Endothelial cell of hepatic sinusoid (primary cell): ENCODE data around the gene TMEM269.

Experiments used
- in situ Hi-C: cut with HindIII; loops from 2 replicates; pipeline ENCODE4 v1.10.0; 2017; ENCODE audit warnings: low sequenced_read_pairs

Gene TMEM269

GRCh38 chr1:42784946-42785693 is at the start of gene TMEM269:
TMEM269 (plus strand) TSS chr1:42784991; CDS start chr1:42789894, 4,903 bp downstream.
- in situ Hi-C loops = no loop called here

DNA sequence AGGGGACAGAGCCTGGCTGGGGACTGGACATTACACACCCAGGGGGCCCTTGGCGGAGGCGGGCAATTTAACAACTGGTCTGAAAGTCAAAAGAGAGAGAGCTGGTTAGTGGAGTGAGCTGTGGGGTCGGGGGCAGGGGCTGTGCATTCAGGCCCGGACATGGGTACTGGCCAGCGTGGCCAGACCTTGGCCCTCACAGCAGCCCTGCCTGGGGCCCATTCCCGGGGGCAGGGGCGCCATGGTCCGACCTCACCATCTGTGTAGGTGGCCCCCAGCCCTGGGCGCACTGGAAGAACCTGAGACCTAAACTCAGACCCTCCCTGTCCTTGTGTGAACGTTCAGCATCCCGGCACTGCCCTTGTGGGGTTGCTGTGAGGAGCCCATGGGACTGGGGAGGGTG is 49.7 kb upstream of the TMEM269 start:
- in situ Hi-C loops = no loop called here

GRCh38 chr1:42735477-42736105 is 49.2 kb upstream of the TMEM269 start:
- in situ Hi-C loops = no loop called here

DNA sequence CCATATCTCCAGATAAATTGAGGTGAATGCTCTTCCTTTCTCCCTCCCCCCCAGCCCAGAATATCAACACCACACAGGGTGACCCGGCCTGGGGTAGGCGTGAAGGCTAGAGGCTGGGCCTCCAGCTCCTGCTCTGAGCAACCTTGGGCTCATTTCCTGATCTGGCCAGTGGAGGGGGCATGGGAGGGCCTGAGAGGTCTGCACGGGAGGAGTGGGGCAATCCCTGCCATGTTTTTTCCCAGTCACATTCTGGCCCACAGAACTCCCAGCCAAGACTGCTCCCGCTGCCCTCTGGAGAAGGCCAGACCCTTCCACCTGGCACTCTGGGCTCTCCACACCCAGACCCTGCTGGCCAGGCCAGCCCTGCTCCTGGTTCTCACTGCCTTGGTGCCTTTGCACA is 48.6 kb upstream of the TMEM269 start:
- in situ Hi-C loops = no loop called here

DNA sequence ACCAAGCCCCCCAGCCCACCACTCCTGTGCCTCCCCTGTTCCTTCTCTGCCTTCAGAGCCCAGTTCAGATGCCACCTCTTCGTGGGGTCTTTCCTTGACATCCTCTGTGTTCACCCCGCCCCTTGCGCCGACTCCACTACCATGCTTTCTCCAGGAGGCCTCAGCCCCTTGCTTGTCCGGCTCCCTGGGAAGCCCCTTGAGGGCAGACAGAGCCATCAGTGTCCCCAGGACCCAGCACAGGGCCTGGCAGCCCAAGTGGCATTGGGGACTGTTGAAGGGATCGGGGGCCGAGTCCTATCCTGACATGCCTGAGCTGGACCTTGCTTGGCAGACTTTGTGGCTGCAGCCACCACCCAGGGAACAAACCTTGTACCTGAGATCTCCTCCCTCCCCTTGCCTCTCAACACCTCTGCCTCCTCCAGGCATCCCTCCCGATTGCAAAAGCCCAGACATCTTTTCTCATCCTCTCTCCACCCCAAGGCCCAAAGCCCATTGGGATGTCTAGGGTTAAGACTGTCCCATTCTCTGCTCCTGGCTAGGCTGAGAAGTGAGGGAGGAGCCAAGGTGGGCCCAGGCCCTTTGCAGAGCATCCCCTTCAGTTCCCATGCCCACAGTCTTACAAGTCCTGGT is 48.1 kb upstream of the TMEM269 start:
- in situ Hi-C loops = no loop called here

GRCh38 chr1:42737257-42737656 is 47.5 kb upstream of the TMEM269 start:
- in situ Hi-C loops = no loop called here

GRCh38 chr1:42737986-42738677 is 46.7 kb upstream of the TMEM269 start:
- in situ Hi-C loops = no loop called here

GRCh38 chr1:42738678-42739226 is 46.0 kb upstream of the TMEM269 start:
- in situ Hi-C loops = no loop called here

DNA sequence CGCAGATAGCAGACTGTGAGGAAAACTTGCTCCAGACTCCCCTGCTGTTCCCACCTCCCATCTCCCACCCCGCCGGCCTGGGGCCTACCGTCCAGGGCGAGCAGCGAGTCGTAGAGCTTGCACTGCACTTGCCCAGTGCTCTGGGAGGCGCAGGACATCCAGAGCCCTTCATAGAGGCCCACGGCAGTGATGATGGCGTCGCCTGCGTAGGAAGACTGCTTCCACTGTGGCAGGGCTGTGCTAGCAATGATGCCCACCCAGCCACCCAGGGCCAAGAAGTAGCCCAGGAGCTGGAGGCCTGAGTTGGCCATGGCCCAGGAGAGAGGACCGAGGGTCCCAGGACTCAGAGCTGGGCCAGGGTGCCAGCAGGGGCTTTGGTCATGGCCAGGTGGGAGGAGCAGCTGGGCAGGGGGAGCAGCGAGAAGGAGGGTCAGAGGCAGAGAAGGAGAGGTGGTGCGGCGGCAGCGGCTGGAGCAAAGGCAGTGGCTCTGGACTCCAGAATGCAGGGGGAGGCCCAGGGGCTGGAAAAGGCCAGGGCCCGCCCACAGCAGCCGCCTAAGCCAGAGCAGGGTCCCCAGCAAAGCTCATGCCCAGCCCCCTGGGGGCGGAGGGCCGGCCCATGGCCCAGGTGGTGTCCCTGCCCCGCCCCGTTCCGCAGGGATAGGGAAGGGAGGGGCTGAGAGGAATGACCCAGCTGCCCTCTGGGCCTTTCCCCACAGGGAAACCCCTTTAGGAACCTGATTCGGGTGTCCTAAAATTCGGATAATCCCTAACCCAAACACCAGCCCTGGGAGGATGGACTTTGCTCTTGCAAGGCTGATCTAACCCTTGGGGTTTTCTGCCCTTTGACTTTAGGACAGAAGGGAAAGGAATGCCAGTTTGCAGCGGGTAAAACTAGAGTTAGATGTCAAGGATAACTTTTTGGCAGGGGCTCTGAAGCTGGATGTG is 44.8 kb upstream of the TMEM269 start, which contains the start of gene CLDN19:
CLDN19 (minus strand) TSS at position 484 of the 948 bp plus-strand sequence; CDS start at position 311, 173 bp downstream.
- in situ Hi-C loops = no loop called here

DNA sequence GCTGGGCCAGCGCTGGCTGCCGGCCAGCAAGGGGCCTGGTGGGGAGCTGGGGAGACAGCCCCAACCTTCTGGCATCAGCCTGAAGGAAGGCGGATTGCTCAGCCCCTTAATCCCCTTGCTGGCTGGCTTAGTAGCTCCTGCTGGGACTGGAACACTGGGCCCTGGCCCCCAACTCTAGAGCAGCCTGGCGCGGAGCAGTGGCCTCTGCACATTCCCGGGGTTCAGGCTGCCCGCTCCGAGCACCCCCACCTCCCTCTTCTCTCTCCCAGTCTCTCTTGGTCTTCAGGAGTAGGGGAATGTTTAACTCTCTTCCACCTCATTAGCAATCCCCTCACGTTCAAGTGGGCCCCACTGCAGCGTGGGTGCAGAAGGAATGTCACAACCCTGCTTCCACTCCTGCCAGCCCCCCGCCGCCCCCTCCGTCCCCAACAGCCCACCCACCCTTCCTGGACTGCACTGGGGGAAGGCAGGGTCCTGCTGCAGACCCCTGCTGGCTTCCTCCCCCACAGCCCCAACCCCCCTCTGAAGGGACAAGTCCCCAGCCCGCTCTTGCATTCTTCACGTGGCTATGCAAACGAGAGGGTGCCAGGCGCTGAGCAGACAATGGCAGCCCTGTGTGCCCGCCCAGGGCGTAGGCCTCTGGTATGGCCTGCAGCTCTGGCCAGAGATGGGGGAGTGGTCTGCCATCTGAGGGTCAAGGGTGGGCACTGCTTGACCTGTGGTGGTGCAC is 43.8 kb upstream of the TMEM269 start:
- in situ Hi-C loops = no loop called here

- in situ Hi-C loops = no loop called here
Measured at GRCh38 chr1:42741706-42742105, 43.1 kb upstream of the TMEM269 start.

GRCh38 chr1:42742141-42742540 is 42.6 kb upstream of the TMEM269 start:
- in situ Hi-C loops = no loop called here

DNA sequence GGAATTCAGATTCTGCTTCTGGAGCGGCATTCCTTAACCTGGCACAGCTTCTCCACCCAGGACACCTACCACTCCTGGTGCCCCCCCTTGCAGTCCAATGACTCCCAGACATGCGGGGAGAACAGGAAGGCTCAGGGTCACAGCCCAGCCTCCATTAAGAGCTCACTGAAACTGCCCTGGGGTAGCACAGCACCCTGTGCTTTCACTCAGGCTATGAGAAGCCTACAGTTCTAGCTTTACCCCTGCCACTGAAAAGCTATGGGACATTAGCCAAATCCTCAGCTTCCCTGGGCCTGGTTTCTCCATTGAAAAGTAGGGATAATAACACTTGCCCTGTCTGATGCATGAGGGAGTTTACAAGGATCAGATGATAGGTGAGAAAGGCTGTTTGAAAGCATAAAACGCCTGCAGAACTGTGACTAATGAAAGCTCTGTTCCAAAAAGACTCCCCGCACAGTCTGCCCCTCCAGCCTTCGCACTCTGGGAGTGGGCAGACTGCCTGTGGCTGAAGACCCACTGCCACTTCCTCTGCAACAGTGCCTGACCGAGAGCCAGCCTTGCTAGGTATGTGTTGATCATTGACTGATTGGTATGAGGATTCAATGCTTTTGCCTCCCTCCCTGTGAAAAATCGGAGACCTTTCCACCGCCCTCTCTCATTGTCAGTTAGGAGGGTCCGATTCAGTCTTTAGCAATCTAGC is 42.0 kb upstream of the TMEM269 start:
- in situ Hi-C loops = no loop called here

DNA sequence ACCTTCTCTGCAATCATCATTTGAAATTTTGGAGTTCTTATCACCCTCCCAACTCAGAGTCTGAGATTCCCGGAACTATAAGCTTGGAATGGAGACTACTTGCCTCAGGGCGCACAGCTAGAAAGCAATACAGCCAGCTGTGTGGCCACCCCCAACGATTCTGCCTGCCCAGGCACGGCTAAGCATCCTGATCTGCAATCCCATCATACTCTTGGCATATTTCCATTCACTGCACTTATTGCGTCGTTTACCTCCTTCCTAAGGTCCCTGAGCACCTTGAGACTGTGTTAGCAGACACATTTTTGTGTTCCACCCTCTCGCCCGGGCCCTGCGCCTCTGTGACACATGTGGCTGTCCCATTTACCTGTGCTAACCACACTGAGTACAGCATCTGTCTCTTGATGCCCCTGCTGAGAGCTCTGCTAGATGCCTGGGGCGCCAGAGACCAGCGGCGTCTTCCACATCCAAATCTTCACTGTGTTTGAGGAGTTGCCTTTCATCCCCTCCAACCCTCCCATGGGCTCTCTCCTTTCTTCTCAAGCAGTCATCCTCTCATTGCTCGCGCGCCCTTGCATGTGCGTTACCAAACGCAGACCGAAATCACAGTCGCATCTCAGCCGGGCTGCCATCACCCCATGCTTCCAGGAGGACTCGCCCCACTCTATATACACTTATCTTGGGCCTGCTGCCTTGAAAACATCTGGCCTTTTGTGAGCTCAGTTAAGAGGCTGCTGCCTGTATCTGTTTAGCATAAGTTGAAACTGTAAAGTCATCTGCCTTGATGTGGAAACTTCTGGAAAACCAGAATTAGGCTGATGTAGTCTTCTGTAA is 41.3 kb upstream of the TMEM269 start:
- in situ Hi-C loops = no loop called here

DNA sequence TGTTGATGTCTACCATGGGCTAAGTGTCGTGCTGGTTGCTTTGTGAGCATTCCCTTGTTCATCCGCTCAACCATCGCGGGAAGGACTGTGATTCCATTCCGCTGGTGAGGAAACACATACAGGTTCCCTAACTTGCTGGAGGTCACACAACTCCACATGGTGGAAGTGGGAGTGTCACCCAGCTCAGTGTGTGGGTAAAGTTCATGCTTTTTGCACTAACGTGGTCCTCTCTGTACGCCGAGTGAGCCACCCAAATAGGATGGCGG is 40.7 kb upstream of the TMEM269 start:
- in situ Hi-C loops = no loop called here

DNA sequence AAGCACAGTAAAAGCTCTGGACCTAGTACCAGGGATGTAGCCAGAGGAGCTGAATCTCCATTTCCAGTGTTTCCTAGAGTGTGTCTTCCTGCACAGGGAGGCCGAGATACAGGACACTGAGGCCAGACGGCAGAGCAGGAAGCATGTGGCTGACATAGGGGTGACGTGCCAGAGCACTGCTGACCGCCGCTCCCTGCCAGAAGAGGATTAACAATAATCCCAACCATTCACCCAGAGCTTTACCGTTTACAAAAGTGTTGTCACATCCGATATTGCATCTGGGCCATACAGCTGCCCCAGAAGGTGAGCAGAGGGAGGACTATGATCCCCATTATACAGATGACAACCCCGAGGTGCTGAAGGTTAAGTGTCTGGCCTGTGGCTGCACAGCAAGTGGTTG is 38.9 kb upstream of the TMEM269 start:
- in situ Hi-C loops = no loop called here

DNA sequence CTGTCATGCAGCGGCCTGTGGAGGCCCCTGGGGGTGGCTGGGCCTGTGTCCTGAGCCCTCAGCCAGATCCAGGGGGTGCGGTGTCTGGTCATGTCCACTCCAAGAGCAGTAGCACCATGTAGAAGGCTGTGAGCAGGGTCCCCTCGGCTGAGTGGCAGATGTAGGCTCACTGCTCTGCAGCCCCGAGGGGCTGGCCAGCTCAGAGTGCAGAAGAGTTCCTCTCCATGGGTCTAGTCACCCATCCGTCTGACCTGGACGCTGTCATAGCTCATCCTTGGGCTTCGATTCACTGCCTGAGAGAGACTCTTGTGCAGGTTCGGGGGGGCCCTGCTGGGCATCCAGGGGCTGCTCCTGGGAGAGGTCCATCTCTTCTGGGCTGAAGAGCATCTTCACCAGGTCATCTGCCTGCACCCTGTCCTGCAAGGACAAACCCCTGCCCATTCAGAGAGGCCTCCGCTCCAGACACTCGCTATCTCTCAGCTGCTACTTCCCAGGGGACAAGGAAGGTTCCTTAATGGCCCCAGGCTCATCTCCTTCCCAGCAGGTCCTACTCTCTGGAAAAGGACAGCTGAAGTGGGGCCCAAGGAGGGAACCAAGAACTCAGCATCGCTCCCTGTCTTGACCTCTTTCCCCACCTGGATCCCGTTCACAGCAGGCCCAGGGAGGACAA is 38.2 kb upstream of the TMEM269 start:
- in situ Hi-C loops = no loop called here

DNA sequence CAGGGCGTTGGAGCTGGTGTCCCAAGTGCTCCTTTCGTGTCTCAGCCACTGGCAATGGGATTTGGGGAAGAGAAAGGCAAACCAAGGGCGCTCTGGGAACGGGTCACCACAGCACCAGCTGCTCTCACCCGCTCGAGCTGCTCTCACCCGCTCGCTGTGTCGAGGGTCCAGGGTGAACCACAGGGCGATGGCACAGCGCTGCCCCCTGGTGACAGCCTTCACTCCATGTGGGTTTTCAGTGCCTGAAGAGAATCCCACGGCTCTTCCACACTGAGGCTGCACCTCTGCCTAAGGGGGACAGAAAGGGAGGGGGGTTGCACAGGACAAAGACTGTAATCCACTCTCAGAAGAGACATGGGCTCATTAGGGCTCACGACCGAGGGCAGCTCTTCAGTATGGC is 37.7 kb upstream of the TMEM269 start:
- in situ Hi-C loops = no loop called here
